ENCODE measurements around the gene PIMREG. TPM values are rescaled to one million over a fixed set of nuclear protein-coding genes. Genes with fewer than 3 reads are reported as not detected.

Gene PIMREG
- total RNA-seq, 1 donor from 2014 or later, result not detected

GRCh38 chr17:6474376-6474775 lies 30.1 kb downstream of the PIMREG start:
- TF ChIP-seq CTCF (IDR thresholded peaks at IDR 0.05), result no peak
- H3K4me1 ChIP-seq, result no peaks in the 10 kb centered on the region
- intact Hi-C loops (cut with DNase I), result no loop called here
- no peak for DNase-seq (ENCODE audit: low spot score in 2 of 2)
- H3K27ac ChIP-seq, result no peak overlapping the region
- no peak overlapping the region for H3K4me3 ChIP-seq
- no peaks in the 10 kb centered on the region for H3K36me3 ChIP-seq
- H3K27me3 ChIP-seq, result no peaks in the 10 kb centered on the region
- no peaks in the 10 kb centered on the region for H3K9me3 ChIP-seq

GRCh38 chr17:6474906-6475305 lies 30.7 kb downstream of the PIMREG start:
- TF ChIP-seq CTCF (IDR thresholded peaks at IDR 0.05), result no peak
- no peak overlapping the region for H3K27ac ChIP-seq
- intact Hi-C loops (cut with DNase I), result no loop called here
- no peaks in the 10 kb centered on the region for H3K9me3 ChIP-seq
- H3K27me3 ChIP-seq, result no peaks in the 10 kb centered on the region
- H3K36me3 ChIP-seq, result no peaks in the 10 kb centered on the region
- no peaks in the 10 kb centered on the region for H3K4me1 ChIP-seq
- no peak overlapping the region for H3K4me3 ChIP-seq
- DNase-seq (ENCODE audit: low spot score in 2 of 2), result no peak

GRCh38 chr17:6475411-6475810 lies 31.2 kb downstream of the PIMREG start:
- intact Hi-C loops (cut with DNase I), result no loop called here
- no peaks in the 10 kb centered on the region for H3K4me1 ChIP-seq
- TF ChIP-seq CTCF (IDR thresholded peaks at IDR 0.05), result no peak
- no peaks in the 10 kb centered on the region for H3K36me3 ChIP-seq
- H3K9me3 ChIP-seq, result no peaks in the 10 kb centered on the region
- no peak overlapping the region for H3K4me3 ChIP-seq
- no peak for DNase-seq (ENCODE audit: low spot score in 2 of 2)
- no peaks in the 10 kb centered on the region for H3K27me3 ChIP-seq
- no peak overlapping the region for H3K27ac ChIP-seq

- intact Hi-C loops (cut with DNase I), result no loop called here
Measured at GRCh38 chr17:6476076-6476809, 32.0 kb downstream of the PIMREG start.

GRCh38 chr17:6476810-6477179 lies 32.5 kb downstream of the PIMREG start:
- no peaks in the 10 kb centered on the region for H3K9me3 ChIP-seq
- no peak overlapping the region for H3K27ac ChIP-seq
- intact Hi-C loops (cut with DNase I), result no loop called here
- no peak for TF ChIP-seq CTCF (IDR thresholded peaks at IDR 0.05)
- no peak overlapping the region for H3K4me3 ChIP-seq
- H3K4me1 ChIP-seq, result no peaks in the 10 kb centered on the region
- DNase-seq (ENCODE audit: low spot score in 2 of 2), result no peak
- no peaks in the 10 kb centered on the region for H3K36me3 ChIP-seq
- H3K27me3 ChIP-seq, result no peaks in the 10 kb centered on the region

More at GRCh38 chr17:6476076-6476809, 32.0 kb downstream of the PIMREG start:
- Histone ChIP-seq H3K36me3 (no peaks in the 10 kb centered on the region), H3K9me3 (no peaks in the 10 kb centered on the region), H3K27ac (no peak overlapping the region), H3K4me1 (no peaks in the 10 kb centered on the region), H3K4me3 (no peak overlapping the region), H3K27me3 (no peaks in the 10 kb centered on the region)
- DNase-seq (ENCODE audit: low spot score in 2 of 2), result no peak
- TF ChIP-seq CTCF (IDR thresholded peaks at IDR 0.05), result no peak

All from ascending aorta (tissue), 2 donors.